ENCODE data around the gene METTL16.

DNA sequence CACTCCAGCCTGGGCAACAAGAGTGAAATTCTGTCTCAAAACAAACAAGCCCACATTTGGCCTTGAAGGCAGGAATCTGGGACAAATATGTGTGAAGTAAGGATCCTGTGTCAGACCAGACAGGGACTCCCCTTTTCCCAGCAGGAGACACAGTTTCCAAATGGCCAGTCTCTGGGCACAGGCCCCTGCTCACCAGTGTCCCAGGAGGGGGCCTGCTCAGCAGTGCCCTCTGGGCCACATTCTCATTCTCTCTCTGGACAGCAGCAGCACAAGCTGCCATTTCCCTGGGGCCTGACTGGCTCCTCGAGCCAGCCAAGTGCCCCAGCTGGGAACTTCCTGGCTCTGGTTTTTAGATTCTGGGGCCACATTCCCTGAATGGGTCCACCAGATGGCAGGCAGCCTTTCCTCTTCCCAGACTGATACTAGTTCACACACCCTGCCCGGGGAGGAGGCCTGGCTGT, 99.1 kb downstream of the METTL16 start:
- TF ChIP-seq POLR2A (IDR thresholded peaks at IDR 0.05; ENCODE audit: low read length) (no peak), GATA1 (IDR thresholded peaks at IDR 0.05; ENCODE audit: low read depth, low read length) (no peak)

Measured in erythroblast (primary cell).